Kidney (tissue), 14 donors: ENCODE results near the gene COA3. TPM values are rescaled to one million over a fixed set of nuclear protein-coding genes. Genes with fewer than 3 reads are reported as not detected.
A peak's percentile ranks its signal among the peaks of the same experiment; 100 is the strongest.

Source experiments
- DNase-seq, 5 donors: peaks; one replicate each; pipeline ENCODE4 v3.0.0-alpha.2; 2013 to 2020
- FAIRE-seq: peaks from 2 replicates; lab custom pipeline; 2012; peaks lifted over from hg19 to GRCh38; lab: Jason Lieb, UNC
- H3K27ac ChIP-seq, 2 donors: one replicate each; pipeline ENCODE4 v1.7.0; 2013; ENCODE audit warnings: low read depth in 2 of 2, low read length in 2 of 2, inconsistent platforms in 1 of 2
- H3K27me3 ChIP-seq: one replicate; pipeline ENCODE4 v1.7.1; 2013; ENCODE audit warnings: low read length, inconsistent platforms; ENCODE audit not compliant: control insufficient read depth, insufficient read depth
- H3K36me3 ChIP-seq, 3 donors: one replicate each; pipeline versions ENCODE4 v1.7.0 to v1.7.1; 2013; ENCODE audit warnings: low read length in 3 of 3, control low read depth in 1 of 3, inconsistent platforms in 1 of 3; ENCODE audit not compliant: insufficient read depth in 3 of 3, control insufficient read depth in 2 of 3
- H3K4me1 ChIP-seq, 3 donors: one replicate each; pipeline versions ENCODE4 v1.7.0 to v1.7.1; 2013; ENCODE audit warnings: low read length in 3 of 3, inconsistent platforms in 1 of 3, low read depth in 1 of 3; ENCODE audit not compliant: control insufficient read depth in 2 of 3, insufficient read depth in 2 of 3
- H3K4me3 ChIP-seq, 3 donors: one replicate each; pipeline versions ENCODE4 v1.7.0 to v1.8.1; 2013; ENCODE audit warnings: low read length in 3 of 3, control low read depth in 1 of 3, inconsistent platforms in 1 of 3
- H3K9ac ChIP-seq, 3 donors: one replicate each; pipeline versions ENCODE4 v1.7.0 to v1.7.1; 2013; ENCODE audit warnings: low read length in 3 of 3, control low read depth in 1 of 3, inconsistent platforms in 1 of 3
- H3K9me3 ChIP-seq, 3 donors: one replicate each; pipeline versions ENCODE4 v1.7.0 to v1.7.1; 2013; ENCODE audit warnings: low read length in 3 of 3, control low read depth in 1 of 3, inconsistent platforms in 1 of 3; ENCODE audit not compliant: control insufficient read depth in 2 of 3, insufficient read depth in 1 of 3
- intact Hi-C: fragments of 100-400 bp; cut with DNase I; formaldehyde crosslinking; loops from one replicate; pipeline ENCODE4 v1.11.1; 2022
- polyA plus RNA-seq: library from polyadenylated mRNA; stranded (reverse); fragments of 350-450 nt; fragmentation: Illumina TruSeq; extraction: RNeasy Lipid Tissue Mini Kit (QIAGEN cat#74804); gene quantifications from one replicate; pipeline ENCODE4 v1.2.3, GENCODE V29; 2014; ENCODE audit warnings: low read depth, low replicate concordance; ENCODE audit not compliant: insufficient read depth
- total RNA-seq: library from RNA; stranded (reverse); fragmentation: NEBNext Ultra II Directional; extraction: Animal tissue kit (Norgen Biotek cat#: 25700); gene quantifications from one replicate; pipeline ENCODE4 v1.2.1, GENCODE V29; 2021
- TF ChIP-seq, protein P1 (sequence below): IDR thresholded peaks from 3 replicates; pipeline ENCODE4 v1.5.1; 2012; ENCODE audit warnings: mild to moderate bottlenecking, moderate library complexity, borderline replicate concordance; ENCODE audit not compliant: insufficient read depth; ENCODE audit errors: extremely low read depth
- donor health status: control.
- donor health status: control.
- donor health status: control.
- donor health status: control.
- donor health status: control.
- donor health status: DM: yes; HTN: yes; CAD: no.
- donor health status: Normal renal cell carcinoma (clear cell type).

COA3 gene
- total and polyA plus RNA-seq, 2 donors from 2014 or later = 144 to 656 TPM

- intact Hi-C loops = no loop called here
- peaks cover 0 to 22% (median 7%) of the 10 kb centered on the region in 3 donors for H3K36me3 ChIP-seq
- peaks cover 44% of the 10 kb centered on the region for H3K27me3 ChIP-seq
- H3K4me3 ChIP-seq = peak overlapping the region in 2 of 3 donors; percentile 71 to 79
- H3K9ac ChIP-seq = peak overlapping the region in 2 of 3 donors; percentile 8 to 88
- H3K9me3 ChIP-seq = no peaks in the 10 kb centered on the region
- peaks cover 0 to 10% (median 2%) of the 10 kb centered on the region in 3 donors for H3K4me1 ChIP-seq
- TF ChIP-seq, protein P1, sequence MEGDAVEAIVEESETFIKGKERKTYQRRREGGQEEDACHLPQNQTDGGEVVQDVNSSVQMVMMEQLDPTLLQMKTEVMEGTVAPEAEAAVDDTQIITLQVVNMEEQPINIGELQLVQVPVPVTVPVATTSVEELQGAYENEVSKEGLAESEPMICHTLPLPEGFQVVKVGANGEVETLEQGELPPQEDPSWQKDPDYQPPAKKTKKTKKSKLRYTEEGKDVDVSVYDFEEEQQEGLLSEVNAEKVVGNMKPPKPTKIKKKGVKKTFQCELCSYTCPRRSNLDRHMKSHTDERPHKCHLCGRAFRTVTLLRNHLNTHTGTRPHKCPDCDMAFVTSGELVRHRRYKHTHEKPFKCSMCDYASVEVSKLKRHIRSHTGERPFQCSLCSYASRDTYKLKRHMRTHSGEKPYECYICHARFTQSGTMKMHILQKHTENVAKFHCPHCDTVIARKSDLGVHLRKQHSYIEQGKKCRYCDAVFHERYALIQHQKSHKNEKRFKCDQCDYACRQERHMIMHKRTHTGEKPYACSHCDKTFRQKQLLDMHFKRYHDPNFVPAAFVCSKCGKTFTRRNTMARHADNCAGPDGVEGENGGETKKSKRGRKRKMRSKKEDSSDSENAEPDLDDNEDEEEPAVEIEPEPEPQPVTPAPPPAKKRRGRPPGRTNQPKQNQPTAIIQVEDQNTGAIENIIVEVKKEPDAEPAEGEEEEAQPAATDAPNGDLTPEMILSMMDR = no peak
- DNase-seq (no peak), FAIRE-seq (no peak)
- H3K27ac ChIP-seq = peak overlapping the region; percentile 78 to 82
Measured at GRCh38 chr17:42782166-42783061, 16.1 kb downstream of the COA3 start.

- H3K4me1 ChIP-seq = peaks cover 0 to 10% (median 2%) of the 10 kb centered on the region in 3 donors
- peak overlapping the region; percentile 78 to 82 for H3K27ac ChIP-seq
Measured at GRCh38 chr17:42781639-42782165, 16.8 kb downstream of the COA3 start.

GRCh38 chr17:42780851-42781638 is 17.5 kb downstream of the COA3 start:
- Histone ChIP-seq H3K27ac (peak overlapping the region; percentile 78 to 82), H3K27me3 (peaks cover 40% of the 10 kb centered on the region), H3K36me3 (peaks cover 0 to 17% (median 9%) of the 10 kb centered on the region in 3 donors), H3K4me3 (peak overlapping the region; percentile 57 to 79 (median 71)), H3K9me3 (no peaks in the 10 kb centered on the region), H3K4me1 (peaks cover 0 to 10% (median 2%) of the 10 kb centered on the region in 3 donors), H3K9ac (peak overlapping the region; percentile 15 to 88 (median 58))
- TF ChIP-seq, protein P1 = no peak
- DNase-seq (peak in 1 of 5 donors; percentile 67), FAIRE-seq (no peak)
- intact Hi-C loops = no loop called here

More at GRCh38 chr17:42781639-42782165, 16.8 kb downstream of the COA3 start:
- DNase-seq = no peak
- peaks cover 0 to 17% (median 7%) of the 10 kb centered on the region in 3 donors for H3K36me3 ChIP-seq
- no peaks in the 10 kb centered on the region for H3K9me3 ChIP-seq
- FAIRE-seq = no peak
- H3K4me3 ChIP-seq = peak overlapping the region in 2 of 3 donors; percentile 71 to 79
- H3K27me3 ChIP-seq = peaks cover 44% of the 10 kb centered on the region
- TF ChIP-seq, protein P1 = no peak
- peak overlapping the region in 2 of 3 donors; percentile 58 to 88 for H3K9ac ChIP-seq
- intact Hi-C loops = no loop called here
